Subcutaneous abdominal adipose tissue (tissue), 5 donors: ENCODE measurements around the gene TBC1D8.

Experiments used
- H3K27ac ChIP-seq: one replicate; pipeline ENCODE4 v1.7.0; 2013; ENCODE audit warnings: low read depth, mild to moderate bottlenecking, inconsistent platforms, low read length, moderate library complexity
- H3K27me3 ChIP-seq, 5 donors: one replicate each; pipeline ENCODE4 v1.7.0; 2013; ENCODE audit warnings: low read length in 5 of 5, inconsistent platforms in 1 of 5; ENCODE audit not compliant: control insufficient read depth in 5 of 5, insufficient read depth in 4 of 5
- H3K36me3 ChIP-seq, 5 donors: one replicate each; pipeline ENCODE4 v1.7.0; 2013; ENCODE audit warnings: low read length in 5 of 5; ENCODE audit not compliant: control insufficient read depth in 5 of 5, insufficient read depth in 5 of 5
- H3K4me1 ChIP-seq, 5 donors: one replicate each; pipeline ENCODE4 v1.7.0; 2013; ENCODE audit warnings: low read length in 5 of 5, mild to moderate bottlenecking in 3 of 5, moderate library complexity in 1 of 5; ENCODE audit not compliant: control insufficient read depth in 5 of 5, insufficient read depth in 5 of 5
- H3K4me3 ChIP-seq, 5 donors: one replicate each; pipeline ENCODE4 v1.7.0; 2013; ENCODE audit warnings: low read length in 5 of 5, low read depth in 1 of 5
- H3K9ac ChIP-seq, 5 donors: one replicate each; pipeline ENCODE4 v1.7.0; 2013; ENCODE audit warnings: low read length in 5 of 5, mild to moderate bottlenecking in 4 of 5, moderate library complexity in 3 of 5
- H3K9me3 ChIP-seq, 5 donors: one replicate each; pipeline ENCODE4 v1.7.0; 2013; ENCODE audit warnings: low read length in 5 of 5; ENCODE audit not compliant: control insufficient read depth in 5 of 5
- donor health status: healthy.
- donor health status: healthy.
- donor health status: healthy.
- donor health status: healthy.
- donor health status: healthy.

Gene TBC1D8

GRCh38 chr2:101164021-101164420 lies 12.8 kb upstream of the TBC1D8 start:
- Histone ChIP-seq H3K27me3 (no peaks in the 10 kb centered on the region), H3K9ac (no peak overlapping the region), H3K9me3 (peaks cover 4 to 9% (median 6%) of the 10 kb centered on the region in 5 donors), H3K27ac (no peak overlapping the region), H3K36me3 (no peaks in the 10 kb centered on the region), H3K4me3 (no peak overlapping the region), H3K4me1 (peaks cover 0 to 5% (median 0%) of the 10 kb centered on the region in 5 donors)

DNA sequence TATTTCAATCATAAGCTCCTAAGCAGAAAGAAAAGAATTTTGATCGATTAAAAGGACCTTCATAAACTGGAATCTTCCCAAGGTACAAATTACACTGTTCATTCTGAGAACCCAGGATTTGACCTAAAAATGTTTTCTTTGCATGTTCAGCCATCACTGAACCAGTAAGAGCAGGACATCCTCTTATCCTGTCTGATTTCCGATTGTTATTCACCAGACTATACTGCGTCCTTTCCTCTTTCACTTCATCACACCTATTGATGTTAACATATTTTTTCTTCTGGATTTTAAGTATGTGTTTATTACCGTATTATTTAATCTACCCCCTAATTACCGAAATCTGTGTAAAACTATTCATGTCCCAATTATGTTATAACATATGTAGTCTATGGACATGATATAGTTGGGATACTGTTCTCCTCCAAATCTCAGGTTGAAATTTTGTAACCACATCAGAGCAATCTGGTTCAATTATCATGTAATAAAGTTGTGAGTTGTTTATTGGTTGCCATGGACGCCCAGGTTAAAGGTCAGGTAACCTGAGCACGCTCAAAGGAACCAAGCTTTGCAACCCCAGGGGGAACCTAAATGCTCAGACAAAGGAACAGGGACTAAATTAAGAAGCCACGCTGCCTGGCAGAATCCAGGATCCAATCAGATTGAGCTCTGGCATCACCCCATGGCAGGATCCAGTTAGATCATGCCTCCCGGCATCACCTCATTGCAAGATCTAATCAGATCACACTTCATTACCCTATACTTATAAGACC lies 11.6 kb upstream of the TBC1D8 start:
- no peak overlapping the region for H3K4me3 ChIP-seq
- H3K27ac ChIP-seq = no peak overlapping the region
- no peak overlapping the region for H3K9ac ChIP-seq
- no peaks in the 10 kb centered on the region for H3K27me3 ChIP-seq
- H3K36me3 ChIP-seq = no peaks in the 10 kb centered on the region
- peaks cover 0 to under 1% (median 0%) of the 10 kb centered on the region in 5 donors for H3K4me1 ChIP-seq
- peaks cover 0 to 3% (median 0%) of the 10 kb centered on the region in 5 donors for H3K9me3 ChIP-seq

DNA sequence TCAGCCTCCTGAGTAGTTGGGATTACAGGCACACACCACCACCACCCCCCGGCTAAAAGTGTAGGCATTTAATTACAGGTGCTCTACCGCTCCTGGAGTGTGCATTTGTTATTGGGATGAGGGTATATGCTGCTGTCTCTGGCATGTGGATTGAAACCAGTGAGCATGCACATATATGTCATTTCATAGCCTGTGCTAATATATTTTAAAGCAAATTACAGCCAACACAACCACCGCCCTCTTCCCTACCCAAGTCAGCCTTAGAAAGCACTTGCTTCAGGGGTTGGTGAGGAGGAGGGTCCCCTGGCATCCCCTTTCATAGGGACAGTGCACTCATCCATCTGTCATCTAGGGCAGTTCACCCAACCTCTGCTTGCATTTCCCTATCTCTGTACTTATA lies 10.5 kb upstream of the TBC1D8 start:
- Histone ChIP-seq H3K9me3 (no peaks in the 10 kb centered on the region), H3K27me3 (no peaks in the 10 kb centered on the region), H3K27ac (no peak overlapping the region), H3K9ac (no peak overlapping the region), H3K36me3 (no peaks in the 10 kb centered on the region), H3K4me1 (peaks cover 0 to 6% (median 0%) of the 10 kb centered on the region in 5 donors), H3K4me3 (no peak overlapping the region)

DNA sequence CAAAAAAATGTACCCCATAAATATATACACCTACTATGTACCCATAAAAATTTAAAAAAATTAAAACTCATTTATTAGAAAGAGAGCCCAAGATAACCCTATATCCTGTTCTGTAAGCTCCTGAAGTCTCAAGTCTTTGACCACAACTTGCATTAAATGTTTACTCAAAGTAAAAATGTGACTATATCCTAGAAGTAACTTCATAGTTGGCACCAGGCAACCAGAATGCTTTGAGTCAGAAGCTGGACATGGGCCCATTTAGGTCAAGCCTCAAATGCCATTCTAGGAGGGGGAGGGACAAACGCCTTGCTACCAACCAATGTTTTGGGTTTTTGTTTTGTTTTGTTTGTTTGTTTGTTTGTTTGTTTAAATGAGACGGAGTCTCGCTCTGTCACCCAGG lies 9.3 kb upstream of the TBC1D8 start:
- Histone ChIP-seq H3K27me3 (no peaks in the 10 kb centered on the region), H3K9ac (no peak overlapping the region), H3K9me3 (no peaks in the 10 kb centered on the region), H3K27ac (no peak overlapping the region), H3K4me1 (peaks cover 0 to 6% (median 0%) of the 10 kb centered on the region in 5 donors), H3K4me3 (no peak overlapping the region), H3K36me3 (no peaks in the 10 kb centered on the region)

DNA sequence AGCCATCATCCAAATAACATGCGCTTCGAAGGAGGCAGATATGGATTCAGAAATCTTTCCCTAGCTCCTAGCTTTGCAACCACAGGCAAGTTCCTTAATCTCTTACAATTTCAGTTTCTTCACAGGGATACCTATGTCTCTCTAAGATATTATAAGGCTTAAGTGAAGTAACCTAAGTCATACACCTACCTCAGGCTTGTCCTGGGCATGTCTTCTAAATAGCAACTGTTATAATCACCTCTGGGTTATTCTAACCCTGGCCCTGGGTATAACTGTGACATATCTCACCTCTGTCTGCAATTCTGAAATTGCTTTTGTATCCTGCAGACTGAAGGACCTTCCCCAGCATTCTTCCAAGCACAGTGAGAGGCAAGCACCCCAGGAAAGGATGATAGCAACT lies 8.3 kb upstream of the TBC1D8 start:
- no peak overlapping the region for H3K4me3 ChIP-seq
- no peak overlapping the region for H3K27ac ChIP-seq
- no peaks in the 10 kb centered on the region for H3K9me3 ChIP-seq
- peaks cover 0 to 6% (median 0%) of the 10 kb centered on the region in 5 donors for H3K4me1 ChIP-seq
- no peaks in the 10 kb centered on the region for H3K27me3 ChIP-seq
- no peak overlapping the region for H3K9ac ChIP-seq
- H3K36me3 ChIP-seq = no peaks in the 10 kb centered on the region

GRCh38 chr2:101157272-101157671 lies 6.1 kb upstream of the TBC1D8 start:
- Histone ChIP-seq H3K4me3 (no peak overlapping the region), H3K36me3 (no peaks in the 10 kb centered on the region), H3K9me3 (no peaks in the 10 kb centered on the region), H3K9ac (no peak overlapping the region), H3K27me3 (no peaks in the 10 kb centered on the region), H3K27ac (no peak overlapping the region), H3K4me1 (peaks cover 3 to 18% (median 6%) of the 10 kb centered on the region in 5 donors)

DNA sequence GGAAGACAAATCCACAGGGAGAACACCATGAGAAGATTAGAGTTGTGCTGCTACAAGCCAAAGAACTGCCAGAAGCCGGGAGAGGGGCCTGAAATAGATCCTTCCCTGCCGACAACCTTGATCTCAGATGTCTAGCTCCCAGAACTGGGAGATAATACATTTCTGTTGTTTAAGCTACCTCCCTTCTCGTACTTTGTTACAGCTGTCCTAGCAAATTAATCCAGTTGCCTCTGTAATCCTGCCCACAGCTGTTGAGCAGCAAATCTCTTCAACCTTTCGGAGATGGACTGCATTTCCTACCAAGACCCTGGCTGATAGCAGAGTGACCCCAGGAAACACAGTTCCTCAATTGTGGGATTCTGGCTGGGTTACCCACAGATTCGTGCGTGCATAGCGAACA lies 2.6 kb upstream of the TBC1D8 start:
- Histone ChIP-seq H3K36me3 (no peaks in the 10 kb centered on the region), H3K27me3 (no peaks in the 10 kb centered on the region), H3K27ac (no peak overlapping the region), H3K4me1 (peaks cover 6 to 43% (median 28%) of the 10 kb centered on the region in 5 donors), H3K9ac (no peak overlapping the region), H3K9me3 (no peaks in the 10 kb centered on the region), H3K4me3 (no peak overlapping the region)

- Histone ChIP-seq H3K4me3 (peak overlapping the region in 1 of 5 donors; percentile 75), H3K27me3 (no peaks in the 10 kb centered on the region), H3K27ac (no peak overlapping the region), H3K4me1 (peaks cover 6 to 43% (median 28%) of the 10 kb centered on the region in 5 donors), H3K9ac (no peak overlapping the region), H3K36me3 (no peaks in the 10 kb centered on the region), H3K9me3 (no peaks in the 10 kb centered on the region)
Measured at GRCh38 chr2:101153077-101153707, 2.0 kb upstream of the TBC1D8 start.

DNA sequence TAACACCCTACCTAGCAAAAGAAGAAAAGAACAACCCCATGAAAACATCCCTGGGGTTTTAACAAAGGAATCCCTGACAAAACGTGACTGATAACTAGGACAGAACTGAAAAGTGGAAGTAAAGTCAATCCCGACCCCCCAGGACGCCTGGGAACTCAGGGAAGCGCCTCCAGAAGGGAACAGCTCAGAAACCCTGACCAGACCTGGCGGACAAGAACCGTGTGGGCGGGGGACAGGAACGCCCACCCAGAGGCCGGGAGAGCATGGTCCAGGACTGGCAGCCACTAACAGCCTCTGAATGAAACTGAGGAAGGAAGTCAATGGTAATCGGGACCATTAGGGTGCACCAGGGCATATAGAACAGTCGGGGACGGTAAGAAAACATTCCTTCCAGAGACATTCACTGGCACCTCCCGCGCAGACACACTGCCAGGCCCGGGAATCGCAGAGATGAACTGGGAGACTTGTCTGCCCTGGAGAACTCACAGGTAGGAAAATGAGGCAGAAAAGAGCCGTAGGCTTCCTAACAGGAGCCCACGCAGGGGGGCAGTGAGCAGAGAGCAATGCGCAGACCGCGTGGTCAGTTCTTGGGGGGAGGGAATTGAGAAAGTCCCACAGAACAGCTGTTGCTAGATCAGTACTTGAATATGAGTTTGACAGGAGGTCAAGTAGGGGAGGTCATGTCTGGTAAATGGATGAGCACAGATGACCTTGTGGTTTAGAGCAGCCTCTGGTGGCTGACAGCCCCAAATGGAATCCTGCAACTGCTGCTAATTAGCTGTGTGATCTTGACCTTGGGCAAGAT lies 1.3 kb upstream of the TBC1D8 start:
- H3K27ac ChIP-seq = peak overlapping the region; percentile 80
- no peaks in the 10 kb centered on the region for H3K36me3 ChIP-seq
- no peaks in the 10 kb centered on the region for H3K27me3 ChIP-seq
- H3K9me3 ChIP-seq = no peaks in the 10 kb centered on the region
- H3K4me1 ChIP-seq = peaks cover 6 to 40% (median 28%) of the 10 kb centered on the region in 5 donors
- H3K9ac ChIP-seq = peak overlapping the region in 4 of 5 donors; percentile 21 to 76 (median 68)
- peak overlapping the region; percentile 55 to 75 (median 75) for H3K4me3 ChIP-seq
